ENCODE measurements around the gene ABCC4. TPM values are rescaled to one million over a fixed set of nuclear protein-coding genes. Genes with fewer than 3 reads are reported as not detected.

The ABCC4 gene
- total RNA-seq, 2 donors from 2014 or later = 11.4 to 14.7 TPM

- Histone ChIP-seq H3K4me3 (no peak overlapping the region), H3K36me3 (no peaks in the 10 kb centered on the region)
- DNase-seq = no peak
Measured at GRCh38 chr13:95059306-95059705, 241.9 kb downstream of the ABCC4 start.

GRCh38 chr13:95058680-95059079, 242.6 kb downstream of the ABCC4 start:
- Histone ChIP-seq H3K9ac (ENCODE audit: low read depth in 2 of 2, low read length in 2 of 2) (no peak overlapping the region), H3K4me1 (no peaks in the 10 kb centered on the region), H3K4me3 (no peak overlapping the region), H3K27me3 (no peaks in the 10 kb centered on the region), H3K27ac (no peak overlapping the region), H3K9me3 (no peaks in the 10 kb centered on the region), H3K36me3 (no peaks in the 10 kb centered on the region)
- TF ChIP-seq, protein P1, sequence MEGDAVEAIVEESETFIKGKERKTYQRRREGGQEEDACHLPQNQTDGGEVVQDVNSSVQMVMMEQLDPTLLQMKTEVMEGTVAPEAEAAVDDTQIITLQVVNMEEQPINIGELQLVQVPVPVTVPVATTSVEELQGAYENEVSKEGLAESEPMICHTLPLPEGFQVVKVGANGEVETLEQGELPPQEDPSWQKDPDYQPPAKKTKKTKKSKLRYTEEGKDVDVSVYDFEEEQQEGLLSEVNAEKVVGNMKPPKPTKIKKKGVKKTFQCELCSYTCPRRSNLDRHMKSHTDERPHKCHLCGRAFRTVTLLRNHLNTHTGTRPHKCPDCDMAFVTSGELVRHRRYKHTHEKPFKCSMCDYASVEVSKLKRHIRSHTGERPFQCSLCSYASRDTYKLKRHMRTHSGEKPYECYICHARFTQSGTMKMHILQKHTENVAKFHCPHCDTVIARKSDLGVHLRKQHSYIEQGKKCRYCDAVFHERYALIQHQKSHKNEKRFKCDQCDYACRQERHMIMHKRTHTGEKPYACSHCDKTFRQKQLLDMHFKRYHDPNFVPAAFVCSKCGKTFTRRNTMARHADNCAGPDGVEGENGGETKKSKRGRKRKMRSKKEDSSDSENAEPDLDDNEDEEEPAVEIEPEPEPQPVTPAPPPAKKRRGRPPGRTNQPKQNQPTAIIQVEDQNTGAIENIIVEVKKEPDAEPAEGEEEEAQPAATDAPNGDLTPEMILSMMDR (IDR thresholded peaks at IDR 0.05) = no peak
- intact Hi-C loops (cut with DNase I) = no loop called here
- no peak for DNase-seq

More at GRCh38 chr13:95059306-95059705, 241.9 kb downstream of the ABCC4 start:
- H3K27ac ChIP-seq = no peak overlapping the region
- TF ChIP-seq, protein P1 (IDR thresholded peaks at IDR 0.05) = no peak
- H3K9me3 ChIP-seq = no peaks in the 10 kb centered on the region
- H3K27me3 ChIP-seq = no peaks in the 10 kb centered on the region
- intact Hi-C loops (cut with DNase I) = no loop called here
- no peak overlapping the region for H3K9ac ChIP-seq (ENCODE audit: low read depth in 2 of 2, low read length in 2 of 2)
- no peaks in the 10 kb centered on the region for H3K4me1 ChIP-seq

- no peaks in the 10 kb centered on the region for H3K36me3 ChIP-seq
- H3K27ac ChIP-seq = no peak overlapping the region
- no peak overlapping the region for H3K9ac ChIP-seq (ENCODE audit: low read depth in 2 of 2, low read length in 2 of 2)
- intact Hi-C loops (cut with DNase I) = no loop called here
- H3K27me3 ChIP-seq = no peaks in the 10 kb centered on the region
- no peaks in the 10 kb centered on the region for H3K9me3 ChIP-seq
- TF ChIP-seq, protein P1 (IDR thresholded peaks at IDR 0.05) = no peak
- H3K4me1 ChIP-seq = no peaks in the 10 kb centered on the region
- no peak overlapping the region for H3K4me3 ChIP-seq
- DNase-seq = no peak
Measured at GRCh38 chr13:95056266-95056665, 245.0 kb downstream of the ABCC4 start.

GRCh38 chr13:95050800-95051615, 250.2 kb downstream of the ABCC4 start:
- H3K4me3 ChIP-seq = no peak overlapping the region
- TF ChIP-seq, protein P1 (IDR thresholded peaks at IDR 0.05) = no peak
- H3K4me1 ChIP-seq = no peaks in the 10 kb centered on the region
- no peaks in the 10 kb centered on the region for H3K27me3 ChIP-seq
- H3K9ac ChIP-seq (ENCODE audit: low read depth in 2 of 2, low read length in 2 of 2) = no peak overlapping the region
- no peak overlapping the region for H3K27ac ChIP-seq
- no peaks in the 10 kb centered on the region for H3K9me3 ChIP-seq
- H3K36me3 ChIP-seq = no peaks in the 10 kb centered on the region
- intact Hi-C loops (cut with DNase I) = no loop called here
- no peak for DNase-seq

DNA sequence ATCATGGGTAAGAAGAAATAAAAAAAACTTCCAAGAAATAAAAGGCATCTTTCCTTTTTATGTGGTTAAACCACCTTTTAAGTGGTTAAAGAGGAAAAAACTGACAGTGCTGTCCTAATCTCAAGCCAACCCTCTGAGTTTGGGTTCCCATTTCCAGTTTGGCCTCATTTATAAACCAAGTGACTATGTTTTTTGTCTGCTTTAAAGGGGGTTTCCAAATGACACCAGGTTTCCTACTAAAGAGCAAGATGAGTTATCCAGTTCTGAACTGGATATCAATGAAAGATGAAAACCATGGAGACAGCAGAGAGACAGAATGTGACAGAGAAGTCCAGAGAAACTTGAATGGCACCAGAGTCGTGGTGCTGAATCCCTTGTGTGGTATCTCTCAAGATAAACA, 251.5 kb downstream of the ABCC4 start:
- TF ChIP-seq, protein P1 (IDR thresholded peaks at IDR 0.05) = no peak
- Histone ChIP-seq H3K36me3 (no peaks in the 10 kb centered on the region), H3K9me3 (no peaks in the 10 kb centered on the region), H3K27ac (no peak overlapping the region), H3K4me1 (no peaks in the 10 kb centered on the region), H3K4me3 (no peak overlapping the region), H3K9ac (ENCODE audit: low read depth in 2 of 2, low read length in 2 of 2) (no peak overlapping the region), H3K27me3 (no peaks in the 10 kb centered on the region)
- intact Hi-C loops (cut with DNase I) = no loop called here
- no peak for DNase-seq
